NCI-H128 (cell line): Measurements from ENCODE around the gene CFH.
"Not testable (repeated sequence)": the region's sequence is repeated elsewhere in the genome, so short reads cannot be mapped to it uniquely, and the experiment has no call there.

Experiments
- DNase-seq: peaks from one replicate; lab custom pipeline; 2025; ENCODE audit not compliant: unreplicated experiment; lab: John Stamatoyannopoulos, UW

The CFH gene

DNA sequence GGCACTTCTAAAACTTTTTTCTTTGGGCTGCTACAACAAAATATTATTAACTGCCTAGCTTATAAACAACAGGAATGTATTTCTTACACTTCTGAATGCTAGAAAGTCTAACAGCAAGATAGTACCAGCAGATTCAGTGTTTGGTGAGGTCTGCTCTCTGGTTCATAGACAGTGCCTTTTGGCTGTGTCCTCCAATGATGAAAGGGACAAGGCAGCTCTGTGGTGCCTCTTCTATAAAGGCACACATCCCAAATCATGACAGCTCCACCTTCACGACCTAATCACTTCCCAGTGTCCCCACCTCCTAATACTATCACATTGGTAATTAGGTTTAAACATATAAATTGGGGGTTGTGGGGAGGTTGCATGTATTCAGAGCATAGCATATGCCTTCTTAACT, 9.5 kb downstream of the CFH start:
- no peak for DNase-seq

DNA sequence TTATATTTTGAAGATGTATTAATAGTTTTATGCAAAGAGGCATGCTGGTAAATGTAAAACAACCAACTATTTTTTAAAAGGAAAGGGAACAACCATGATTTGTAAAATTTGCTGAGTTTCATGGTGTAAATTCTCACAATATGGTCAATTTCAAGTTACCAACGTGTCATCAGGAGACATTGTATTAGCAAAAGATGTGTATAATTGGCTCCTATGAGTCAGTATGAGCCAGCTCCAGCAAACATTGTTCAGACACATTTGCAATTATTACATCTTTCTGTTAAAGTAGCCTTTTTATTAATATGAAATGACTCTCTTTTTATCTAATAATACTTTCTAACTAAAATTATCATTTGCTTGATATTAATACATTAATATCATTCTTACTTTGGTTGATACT, 15.3 kb downstream of the CFH start:
- DNase-seq: no peak

- DNase-seq: no peak
Observed at GRCh38 chr1:196669051-196669450, 17.2 kb downstream of the CFH start.

GRCh38 chr1:196669693-196670092, 17.9 kb downstream of the CFH start:
- no peak for DNase-seq

DNA sequence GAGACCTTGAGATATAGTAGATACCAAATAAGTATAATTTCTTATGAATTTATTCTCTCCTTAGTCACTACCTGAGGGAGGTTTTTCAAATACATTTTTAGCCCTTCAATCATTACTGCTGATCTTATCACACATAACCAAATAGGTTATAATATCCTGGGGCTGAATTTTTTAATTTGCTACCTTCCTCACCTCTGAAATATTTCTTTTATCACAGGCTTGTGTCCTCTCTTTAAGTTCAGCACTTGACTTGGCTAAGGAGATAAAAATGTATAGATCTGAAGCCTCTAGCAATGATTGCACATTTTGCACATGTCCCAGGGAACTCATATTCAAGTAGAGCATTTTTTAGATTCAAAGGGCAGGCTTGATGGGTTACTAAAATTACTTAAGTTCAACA, 23.1 kb downstream of the CFH start:
- DNase-seq: no peak

GRCh38 chr1:196677781-196678509, 26.1 kb downstream of the CFH start:
- DNase-seq: no peak

DNA sequence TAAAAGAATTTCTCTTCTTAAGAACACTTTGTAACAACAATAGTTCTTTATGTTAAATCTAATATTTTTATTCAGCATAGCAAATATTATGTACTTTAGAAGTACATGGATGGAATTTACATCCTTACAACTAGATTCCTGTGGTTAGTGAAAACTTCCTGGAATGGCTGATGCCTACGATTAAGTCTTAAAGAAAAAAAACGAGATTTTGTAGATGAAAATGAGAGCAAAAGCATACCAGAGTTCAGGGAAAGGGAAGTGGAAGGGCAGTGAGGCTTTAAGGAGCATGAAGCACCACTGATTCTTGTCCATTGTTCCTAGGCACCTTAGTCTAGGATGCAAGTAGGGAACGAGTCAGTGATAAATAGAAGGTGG, 26.7 kb downstream of the CFH start:
- DNase-seq: no peak

DNA sequence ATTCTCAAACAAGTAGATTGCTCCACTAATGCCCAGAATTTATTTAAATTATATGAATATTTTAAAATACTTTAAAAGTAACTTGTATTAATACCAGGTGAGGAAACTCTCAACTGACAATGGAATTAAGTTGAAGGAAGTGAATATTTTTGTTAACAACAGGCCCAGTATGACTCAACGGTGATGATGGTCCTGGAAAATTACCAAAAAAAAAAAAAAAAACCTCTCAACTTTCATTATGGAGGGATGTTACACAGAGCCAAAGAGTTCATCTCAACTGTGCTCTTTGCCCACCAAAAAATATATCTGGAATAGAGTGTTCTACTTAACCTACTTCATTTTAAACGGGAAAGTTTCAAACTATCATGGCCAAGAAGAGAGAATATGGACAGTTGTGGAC, 28.3 kb downstream of the CFH start:
- DNase-seq: no peak

DNA sequence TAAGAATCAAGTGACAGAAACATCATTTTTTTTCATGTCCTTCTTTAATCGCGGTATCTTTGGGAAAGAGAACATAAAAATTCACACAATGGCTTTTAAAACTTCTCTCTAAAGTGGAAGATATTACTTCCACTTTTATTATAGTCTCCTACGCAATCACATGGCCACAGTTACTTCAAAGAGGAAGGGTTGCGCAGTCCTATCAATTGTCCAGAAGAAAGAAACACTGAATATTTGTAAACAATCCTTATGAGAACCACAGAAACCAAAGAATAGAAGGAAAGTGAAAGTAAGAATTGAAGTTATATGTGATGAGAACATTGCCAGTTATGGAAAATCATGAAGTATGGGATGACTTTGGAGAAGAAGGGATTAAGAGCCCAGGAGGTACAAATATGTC, 32.6 kb downstream of the CFH start:
- no peak for DNase-seq

DNA sequence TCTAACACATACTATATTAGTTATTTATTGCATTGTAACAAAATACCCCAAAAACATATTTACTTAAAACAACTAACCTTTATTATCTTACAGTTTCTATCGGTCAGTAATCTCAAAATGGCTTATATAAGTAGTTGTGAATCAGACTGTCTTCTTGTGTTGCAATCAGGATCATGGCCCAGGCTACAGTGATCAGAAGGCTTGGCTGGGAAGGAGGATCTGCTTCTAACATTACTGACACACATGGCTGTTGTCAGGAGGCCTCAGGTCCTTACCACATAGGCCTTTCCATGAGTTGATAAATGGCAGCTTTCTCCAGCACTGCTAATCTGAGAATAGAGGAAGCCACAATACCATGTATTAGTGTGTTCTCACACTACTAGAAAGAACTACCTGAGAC, 33.7 kb downstream of the CFH start:
- no peak for DNase-seq

GRCh38 chr1:196689001-196689400, 37.2 kb downstream of the CFH start:
- DNase-seq: no peak

DNA sequence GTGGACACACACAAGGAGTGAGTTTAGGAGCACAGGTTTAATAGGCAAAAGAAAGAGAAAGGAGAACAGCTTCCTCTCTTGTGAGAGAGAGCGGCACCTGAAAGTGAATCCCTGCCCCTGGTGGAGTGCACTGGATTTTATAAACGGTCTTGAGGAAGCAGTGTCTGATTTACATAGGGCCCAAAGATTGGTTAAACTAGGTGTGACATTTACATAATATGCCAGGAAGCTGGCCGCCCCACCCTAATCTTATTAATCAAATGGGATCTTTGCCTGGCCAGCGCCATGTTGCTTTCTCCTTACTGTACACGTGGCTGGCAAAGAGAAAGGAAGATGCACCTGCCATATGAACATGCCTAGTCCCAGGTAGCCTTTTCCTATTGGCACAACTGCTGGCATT, 38.7 kb downstream of the CFH start:
- no peak for DNase-seq

- DNase-seq: no peak
Observed at GRCh38 chr1:196698993-196699392, 47.1 kb downstream of the CFH start.

DNA sequence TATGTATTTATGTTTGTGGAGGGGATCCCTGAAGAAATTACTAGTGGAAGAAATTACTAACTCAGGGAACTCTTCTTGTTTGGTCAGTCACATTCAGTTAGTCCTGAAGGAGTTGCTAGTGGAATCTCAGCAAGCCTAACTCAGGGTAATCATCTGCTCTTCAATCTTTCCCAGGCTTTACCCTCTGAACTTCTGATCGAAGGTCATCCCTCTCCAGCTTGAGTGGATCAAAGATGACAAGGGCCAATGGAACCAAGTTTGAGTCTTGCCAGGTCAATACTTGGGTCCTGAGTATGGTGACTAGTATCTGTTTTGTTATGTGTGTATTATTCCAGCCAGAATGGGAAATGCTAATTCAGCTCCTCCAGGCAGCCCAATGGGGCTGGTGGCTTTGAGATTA, 49.3 kb downstream of the CFH start:
- no peak for DNase-seq

DNA sequence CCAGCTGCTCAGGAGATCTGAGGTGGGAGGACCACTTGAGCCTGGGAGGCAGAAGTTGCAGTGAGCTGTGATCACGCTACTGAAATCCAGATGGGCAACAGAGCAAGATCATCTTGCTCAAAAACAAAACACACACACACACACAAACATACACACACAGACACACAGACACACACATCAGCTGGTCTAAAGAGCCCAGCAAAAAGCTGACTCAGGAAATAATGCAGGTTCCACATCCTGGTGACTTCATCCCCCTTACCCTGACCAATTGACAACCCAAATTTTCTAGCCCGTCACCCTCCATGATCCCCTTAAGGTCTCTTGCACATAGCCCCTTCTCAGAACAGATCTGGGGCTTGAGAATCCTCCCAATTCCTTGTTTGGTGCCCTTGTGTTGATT, 58.0 kb downstream of the CFH start:
- not testable (repeated sequence) for DNase-seq

DNA sequence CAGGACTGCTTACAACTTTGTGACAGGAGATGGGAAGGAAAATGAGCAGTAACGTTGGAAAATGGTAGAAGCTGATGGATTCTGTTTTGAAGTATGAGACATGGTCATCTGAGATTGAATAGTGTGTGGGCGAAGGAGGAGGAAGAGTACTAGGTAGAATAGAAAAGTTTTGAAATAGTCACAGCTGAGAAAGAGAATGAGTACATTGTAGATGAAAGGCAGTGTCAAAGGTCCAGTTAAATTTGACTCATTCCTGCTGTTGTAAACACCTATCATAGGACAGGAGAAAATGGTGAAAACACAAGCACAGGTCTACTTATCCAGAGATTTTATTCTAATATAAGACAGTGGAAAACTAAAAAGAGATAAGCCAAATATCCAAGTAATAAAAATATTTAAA, 66.0 kb downstream of the CFH start:
- no peak for DNase-seq

- DNase-seq: peak; percentile 51
Observed at GRCh38 chr1:196723325-196724185, 71.7 kb downstream of the CFH start.

GRCh38 chr1:196732526-196732925, 80.7 kb downstream of the CFH start:
- DNase-seq: no peak

DNA sequence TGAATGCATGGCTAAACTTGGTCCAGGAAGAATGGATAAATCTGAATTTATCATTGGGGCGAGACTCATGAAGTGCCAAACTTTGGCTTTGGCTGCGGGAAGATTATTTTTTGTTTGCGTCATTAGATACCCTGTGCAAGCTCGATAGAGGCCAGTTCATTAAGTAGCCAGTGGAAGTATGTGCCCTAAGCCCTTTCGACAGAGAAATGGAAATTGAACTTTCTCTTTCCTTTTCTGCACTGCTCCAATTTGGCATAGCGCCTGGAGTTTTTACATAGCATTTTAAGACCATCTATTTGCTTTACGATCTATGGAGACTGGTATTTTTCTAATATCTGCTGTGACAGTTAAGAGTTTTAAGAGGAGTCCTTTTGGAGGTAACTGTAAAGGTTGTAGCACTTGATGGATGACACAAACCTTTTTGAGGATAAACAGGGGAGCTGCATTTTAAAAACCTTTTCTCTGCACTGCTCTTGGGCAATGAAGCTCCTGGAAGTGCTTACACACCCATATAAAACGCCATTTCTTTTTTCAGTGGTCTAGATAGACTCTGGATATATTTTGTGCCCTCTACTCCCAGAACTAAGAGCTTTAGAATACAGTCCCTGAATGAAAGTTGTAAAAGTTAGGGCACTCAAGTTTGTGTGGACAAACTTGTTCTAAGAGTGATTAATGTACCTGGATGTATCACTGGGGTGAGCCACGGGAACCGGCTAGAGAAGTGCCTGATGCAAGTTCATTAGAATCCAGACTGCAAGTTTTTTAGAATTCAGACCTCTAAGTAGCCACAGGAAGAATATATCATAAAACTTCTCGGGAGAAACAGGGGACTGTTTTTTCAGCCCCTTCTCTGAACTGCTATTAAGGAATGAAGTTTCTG, 81.5 kb downstream of the CFH start:
- no peak for DNase-seq

DNA sequence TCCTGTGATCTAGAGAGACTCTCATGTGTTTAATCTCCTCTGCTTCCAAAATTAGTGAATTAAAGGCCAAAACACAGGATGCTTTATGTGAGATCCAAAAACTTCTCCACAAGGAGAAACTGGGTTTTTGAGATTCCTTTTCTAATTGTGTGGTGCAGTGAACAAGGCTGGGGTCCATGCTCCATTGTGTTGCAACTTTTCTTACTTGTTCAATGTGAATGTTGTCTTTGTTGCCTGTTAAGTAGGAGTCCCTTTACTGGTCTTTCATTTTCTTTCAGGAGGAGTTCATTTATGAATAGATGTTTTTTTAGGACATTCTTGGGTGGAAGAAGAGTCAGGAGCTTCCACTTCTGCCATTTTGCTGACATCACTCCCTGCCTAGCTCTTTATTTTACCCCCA, 82.2 kb downstream of the CFH start:
- DNase-seq: no peak

- DNase-seq: no peak
Observed at GRCh38 chr1:196734460-196734859, 82.6 kb downstream of the CFH start.

DNA sequence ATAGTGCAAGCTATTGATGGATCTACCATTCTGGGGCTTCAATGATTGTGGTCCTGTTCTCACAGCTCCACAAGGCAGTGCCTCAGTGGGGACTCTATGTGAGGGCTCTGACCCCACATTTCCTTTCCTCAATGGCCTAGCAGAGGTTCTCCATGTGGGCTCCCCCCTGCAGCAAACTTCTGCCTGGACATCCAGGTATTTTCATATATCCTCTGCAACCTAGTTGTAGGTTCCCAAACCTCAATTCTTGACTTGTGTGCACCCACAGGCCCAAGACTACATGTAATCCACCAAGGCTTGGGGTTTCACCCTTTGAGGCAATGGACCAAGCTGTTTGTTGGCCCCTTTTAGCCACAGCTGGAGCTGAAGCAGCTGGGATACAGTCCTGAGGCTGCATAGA, 86.9 kb downstream of the CFH start:
- DNase-seq: no peak
